H1 (cell line): Measurements from ENCODE around the gene AGER. TPM values are rescaled to one million over a fixed set of nuclear protein-coding genes. Genes with fewer than 3 reads are reported as not detected.

Experiments used
- CTCF ChIA-PET: fragments of 300-600 bp; sonication (Branson Sonifier 250); formaldehyde crosslinking; loops from one replicate; lab custom pipeline; 2021; ENCODE audit not compliant: partially characterized antibody; lab: Charles Lee
- POLR2A ChIA-PET: fragments of 300-600 bp; sonication (Branson Sonifier 250); formaldehyde crosslinking; loops from one replicate; lab custom pipeline; 2021; ENCODE audit warnings: inconsistent platforms; ENCODE audit not compliant: partially characterized antibody; lab: Charles Lee
- DNase-seq, 2 experiments: peaks; one replicate each; pipeline versions ENCODE4 v3.0.0 to v3.0.0-alpha.2; 2010 to 2022; ENCODE audit warnings: low spot score in 2 of 2, low read depth in 1 of 2, mixed read lengths in 1 of 2
- FAIRE-seq: peaks from 2 replicates; lab custom pipeline; 2011; peaks lifted over from hg19 to GRCh38; lab: Jason Lieb, UNC
- H2AFZ ChIP-seq: 2 replicates; pipeline ENCODE4 v1.8.1; 2012; ENCODE audit warnings: low read length, inconsistent platforms
- H2AK5ac ChIP-seq: 2 replicates; pipeline ENCODE4 v1.6.1; 2013; ENCODE audit warnings: low read depth, low read length
- H2BK120ac ChIP-seq: replicated peaks from 2 replicates; pipeline ENCODE3; 2013; ENCODE audit warnings: low read depth, low read length, inconsistent platforms
- H2BK12ac ChIP-seq: 2 replicates; pipeline ENCODE4 v1.6.1; 2013; ENCODE audit warnings: low read depth, low read length
- H2BK15ac ChIP-seq: 2 replicates; pipeline ENCODE4 v1.6.1; 2013; ENCODE audit warnings: low read length
- H2BK20ac ChIP-seq: 2 replicates; pipeline ENCODE4 v1.6.1; 2013; ENCODE audit warnings: low read length
- H2BK5ac ChIP-seq: 2 replicates; pipeline ENCODE4 v1.6.1; 2013; ENCODE audit warnings: low read depth, low read length
- H3K14ac ChIP-seq: 2 replicates; pipeline ENCODE4 v1.6.1; 2013; ENCODE audit warnings: inconsistent platforms; ENCODE audit not compliant: insufficient read length
- H3K18ac ChIP-seq: 2 replicates; pipeline ENCODE4 v1.6.1; 2013; ENCODE audit warnings: low read length; ENCODE audit errors: extremely low read depth
- H3K23ac ChIP-seq: 2 replicates; pipeline ENCODE4 v1.6.1; 2013; ENCODE audit warnings: inconsistent platforms; ENCODE audit not compliant: insufficient read length
- H3K23me2 ChIP-seq: 2 replicates; pipeline ENCODE4 v1.6.1; 2013; ENCODE audit warnings: low read depth, low read length
- H3K27ac ChIP-seq: 2 replicates; pipeline ENCODE4 v1.6.1; 2011; ENCODE audit warnings: low read depth, low read length, inconsistent platforms
- H3K27me3 ChIP-seq, 4 experiments: replicated peaks in 1 of 4; 1 replicate in 1 of 4; 2 replicates in 3 of 4; pipeline versions ENCODE4 v1.6.1 to v1.8.1; 2011 to 2013; ENCODE audit warnings: low read length in 3 of 4, mild to moderate bottlenecking in 3 of 4, inconsistent platforms in 2 of 4, mixed read lengths in 2 of 4, moderate library complexity in 1 of 4; ENCODE audit not compliant: control insufficient read depth in 3 of 4, insufficient read depth in 3 of 4; ENCODE audit errors: extremely low read depth in 1 of 4
- H3K36me3 ChIP-seq, 4 experiments: 2 replicates each; pipeline versions ENCODE4 v1.6.1 to v1.8.1; 2011 to 2013; ENCODE audit warnings: mild to moderate bottlenecking in 4 of 4, low read length in 3 of 4, moderate library complexity in 2 of 4, control low read depth in 1 of 4, inconsistent platforms in 1 of 4; ENCODE audit not compliant: insufficient read depth in 4 of 4, control insufficient read depth in 2 of 4
- H3K4ac ChIP-seq: replicated peaks from 2 replicates; pipeline ENCODE3; 2013; ENCODE audit warnings: low read length, low read depth, mixed read lengths, inconsistent platforms; ENCODE audit not compliant: insufficient read length
- H3K4me1 ChIP-seq, 4 experiments: replicated peaks in 1 of 4; 1 replicate in 1 of 4; 2 replicates in 3 of 4; pipeline versions ENCODE4 v1.6.1 to v1.8.1; 2011 to 2013; ENCODE audit warnings: low read length in 3 of 4, inconsistent platforms in 2 of 4, mixed read lengths in 1 of 4; ENCODE audit not compliant: insufficient read depth in 4 of 4, control insufficient read depth in 3 of 4
- H3K4me2 ChIP-seq, 2 experiments: 2 replicates each; pipeline versions ENCODE4 v1.6.1 to v1.8.1; 2011 to 2013; ENCODE audit warnings: low read depth in 2 of 2, low read length in 2 of 2, control low read depth in 1 of 2, inconsistent platforms in 1 of 2, mild to moderate bottlenecking in 1 of 2; ENCODE audit not compliant: insufficient read depth in 1 of 2
- H3K4me3 ChIP-seq, 4 experiments: fragments of 200-600, 300-600 bp in 1 of 4; sonication (generic), shearing (Covaris generic), sonication (Bioruptor Twin) in 1 of 4; 2 replicates each; pipeline versions ENCODE4 v1.5.1 to v1.8.1; 2011 to 2016; ENCODE audit warnings: low read length in 4 of 4, low read depth in 3 of 4, control low read depth in 2 of 4, inconsistent platforms in 2 of 4, mild to moderate bottlenecking in 2 of 4, mixed read lengths in 1 of 4, moderate library complexity in 1 of 4; ENCODE audit not compliant: insufficient read depth in 2 of 4; ENCODE audit errors: extremely low read depth in 1 of 4
- H3K56ac ChIP-seq: replicated peaks from 2 replicates; pipeline ENCODE3; 2013; ENCODE audit warnings: low read depth, mild to moderate bottlenecking, mixed read lengths, low read length, inconsistent platforms; ENCODE audit not compliant: insufficient read length
- H3K79me1 ChIP-seq: 2 replicates; pipeline ENCODE4 v1.6.1; 2013; ENCODE audit warnings: low read depth, low read length, control low read depth
- H3K79me2 ChIP-seq, 2 experiments: 2 replicates each; pipeline versions ENCODE4 v1.6.1 to v1.8.1; 2012 to 2013; ENCODE audit warnings: low read length in 2 of 2, mild to moderate bottlenecking in 2 of 2, inconsistent platforms in 1 of 2; ENCODE audit not compliant: insufficient read depth in 2 of 2, control insufficient read depth in 1 of 2
- H3K9ac ChIP-seq, 4 experiments: replicated peaks in 1 of 4; 1 replicate in 1 of 4; 2 replicates in 3 of 4; pipeline versions ENCODE4 v1.6.1 to v1.8.1; 2011 to 2013; ENCODE audit warnings: low read depth in 3 of 4, low read length in 3 of 4, control low read depth in 2 of 4, mild to moderate bottlenecking in 2 of 4, moderate library complexity in 2 of 4, inconsistent platforms in 1 of 4; ENCODE audit errors: extremely low read depth in 1 of 4
- H3K9me3 ChIP-seq, 2 experiments: 2 replicates each; pipeline versions ENCODE4 v1.6.1 to v1.8.1; 2012 to 2013; ENCODE audit warnings: mild to moderate bottlenecking in 2 of 2, moderate library complexity in 2 of 2, control low read depth in 1 of 2, inconsistent platforms in 1 of 2, low read depth in 1 of 2, low read length in 1 of 2, mixed read lengths in 1 of 2; ENCODE audit not compliant: insufficient read depth in 2 of 2
- H4K20me1 ChIP-seq, 2 experiments: replicated peaks in 1 of 2; 2 replicates each; pipeline versions ENCODE3 to v1.8.1; 2011 to 2013; ENCODE audit warnings: inconsistent platforms in 2 of 2, low read length in 2 of 2, mild to moderate bottlenecking in 1 of 2; ENCODE audit not compliant: insufficient read depth in 2 of 2, control insufficient read depth in 1 of 2
- H4K5ac ChIP-seq: 2 replicates; pipeline ENCODE4 v1.6.1; 2013; ENCODE audit warnings: low read length, low read depth, mixed read lengths, inconsistent platforms; ENCODE audit not compliant: insufficient read length
- H4K8ac ChIP-seq: 2 replicates; pipeline ENCODE4 v1.8.0; 2013; ENCODE audit warnings: mild to moderate bottlenecking, moderate library complexity, low read length, inconsistent platforms; ENCODE audit not compliant: insufficient read depth; ENCODE audit errors: extremely low read depth
- H4K91ac ChIP-seq: replicated peaks from 2 replicates; pipeline ENCODE3; 2013; ENCODE audit warnings: low read length, mixed read lengths, inconsistent platforms; ENCODE audit not compliant: insufficient read length
- CTCF ChIP-seq, 3 experiments: IDR thresholded peaks; 1 replicate in 2 of 3; 2 replicates in 1 of 3; pipeline versions ENCODE4 v1.5.1 to v1.6.1; 2011; ENCODE audit warnings: low read length in 3 of 3, mild to moderate bottlenecking in 3 of 3, inconsistent platforms in 2 of 3, low read depth in 1 of 3, moderate library complexity in 1 of 3; ENCODE audit not compliant: insufficient read depth in 1 of 3; ENCODE audit errors: control extremely low read depth in 1 of 3
- KDM4A ChIP-seq: IDR thresholded peaks from one replicate; pipeline ENCODE4 v1.7.1; 2012; ENCODE audit warnings: low read depth, mild to moderate bottlenecking, moderate library complexity, low read length, inconsistent platforms; ENCODE audit not compliant: severe bottlenecking
- POLR2A ChIP-seq, 2 experiments: IDR thresholded peaks; 1 replicate in 1 of 2; 2 replicates in 1 of 2; pipeline ENCODE4 v1.6.1; 2011; ENCODE audit warnings: low read depth in 2 of 2, low read length in 2 of 2, mild to moderate bottlenecking in 2 of 2; ENCODE audit errors: control extremely low read depth in 1 of 2
- RXRA ChIP-seq: IDR thresholded peaks from 2 replicates; pipeline ENCODE4 v1.6.1; 2011; ENCODE audit warnings: low read depth, mild to moderate bottlenecking, low read length, moderate library complexity; ENCODE audit not compliant: insufficient read depth
- SAP30 ChIP-seq: fragments of 300-600 bp; sonication (generic); IDR thresholded peaks from 2 replicates; pipeline ENCODE4 v1.7.1; 2012; ENCODE audit warnings: low read length, moderate library complexity, mild to moderate bottlenecking, inconsistent platforms; ENCODE audit not compliant: insufficient read depth, insufficient replicate concordance
- TCF12 ChIP-seq: IDR thresholded peaks from 2 replicates; pipeline ENCODE4 v1.6.1; 2011; ENCODE audit warnings: low read depth, mild to moderate bottlenecking, low read length
- ZNF274 ChIP-seq: IDR thresholded peaks from 2 replicates; pipeline ENCODE4 v1.7.0; 2012; ENCODE audit warnings: low read length, borderline replicate concordance; ENCODE audit errors: extremely low read depth
- WGBS, 2 experiments: shearing (Covaris generic) in 1 of 2; methylation state at CpG; one replicate each; pipeline versions ENCODE4 v1.1.6 to v1.1.7; 2013 to 2015; ENCODE audit warnings: low lambda C conversion rate in 2 of 2, mixed read lengths in 2 of 2, inconsistent platforms in 1 of 2, low coverage in 1 of 2, missing lambda C conversion rate in 1 of 2; ENCODE audit not compliant: insufficient replicate concordance in 2 of 2, insufficient coverage in 1 of 2, insufficient read length in 1 of 2; ENCODE audit errors: extremely low coverage in 1 of 2, missing lambda C conversion rate in 1 of 2; 5-methylcytosine and 5-hydroxymethylcytosine counted together
- polyA plus RNA-seq, 7 experiments: library from polyadenylated mRNA; depleted of rRNA in 3 of 7; stranded (reverse) in 5 of 7; unstranded in 2 of 7; fragments of >200 nt in 5 of 7; fragments of 200-250 nt in 2 of 7; gene quantifications; 1 replicate in 5 of 7; 2 replicates in 1 of 7; 4 replicates in 1 of 7; pipeline versions ENCODE4 v1.2.1 to v1.2.3, GENCODE V29; 2011 to 2013; ENCODE audit warnings: missing spikeins in 2 of 7, mixed read lengths in 2 of 7
- total RNA-seq: library from RNA; stranded (reverse); fragmentation: NEBNext Ultra II Directional; extraction: Animal tissue kit (Norgen Biotek cat#: 25700); gene quantifications from 2 replicates; pipeline ENCODE4 v1.2.1, GENCODE V29; 2021

The AGER gene
- total and polyA plus RNA-seq, 2 of the 8 experiments (the other 6 are each of a cell fraction or from before 2014, with no cell fraction given) = 3.8 to 10.9 TPM

DNA sequence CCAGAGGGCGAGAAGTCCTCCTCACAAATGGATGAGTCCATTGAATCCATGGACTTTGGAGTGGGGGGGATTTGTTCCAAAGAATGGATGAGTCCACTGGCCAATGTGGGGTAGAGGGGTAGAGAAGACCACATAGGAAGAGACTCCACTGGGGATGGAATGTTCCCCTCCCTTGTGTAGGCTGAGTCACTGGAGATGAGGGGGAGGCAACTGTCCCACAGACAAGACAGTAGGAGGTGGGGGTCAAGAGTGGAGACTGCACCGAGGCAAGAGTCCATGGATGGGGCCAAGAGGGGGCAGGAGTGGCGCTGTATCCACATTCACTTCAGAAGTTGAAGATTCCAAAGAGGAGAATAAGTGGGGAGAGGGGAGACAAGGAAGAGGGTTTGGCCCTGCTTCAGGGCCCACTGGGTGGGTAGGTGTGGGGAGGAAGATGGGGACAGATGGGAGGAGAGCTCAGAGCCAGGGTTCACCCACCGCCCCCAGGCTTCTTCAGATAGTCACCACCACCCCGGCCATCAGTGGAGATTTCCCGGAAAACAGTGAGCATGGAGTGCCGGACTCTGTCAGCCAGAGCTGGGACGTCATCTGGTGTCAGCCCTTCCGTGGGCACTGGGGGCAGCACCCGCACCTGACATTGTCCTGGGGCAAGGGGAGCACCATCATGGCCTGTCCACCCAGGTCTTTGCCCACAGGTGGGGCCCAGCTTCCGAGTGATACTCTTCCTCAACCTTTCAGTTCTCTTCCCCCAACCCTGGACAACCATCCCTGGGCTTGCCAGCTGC is 15.1 kb downstream of the AGER start:
- CTCF ChIA-PET = interaction anchor here (0.6 to 6.7 kb wide), 10 partner anchors 12 to 355 kb away, joined by 3 to 72 read pairs (median 4); partner anchors contain the start of genes GPSM3 and PRRT1
- Histone ChIP-seq H4K5ac (no peak overlapping the region), H3K4ac (no peak overlapping the region), H3K27me3 (no peaks in the 10 kb centered on the region), H2BK12ac (no peak overlapping the region), H3K4me2 (no peak overlapping the region), H4K8ac (no peak overlapping the region), H2BK15ac (no peak overlapping the region), H3K27ac (no peak overlapping the region), H3K9ac (no peak overlapping the region), H2BK5ac (no peak overlapping the region), H4K20me1 (peaks cover 2 to 7% of the 10 kb centered on the region in 2 experiments), H2BK120ac (no peak overlapping the region), H3K23me2 (no peaks in the 10 kb centered on the region), H2AK5ac (no peak overlapping the region), H3K79me1 (no peaks in the 10 kb centered on the region; the same call in 1 of the 2 replicates), H3K36me3 (peaks cover 4 to 41% (median 30%) of the 10 kb centered on the region in 4 experiments), H3K4me1 (peaks cover 1 to 12% (median 6%) of the 10 kb centered on the region in 4 experiments; a peak in 5 of 7 replicates), H3K79me2 (peaks cover 2 to 20% of the 10 kb centered on the region in 2 experiments), H3K56ac (no peak overlapping the region), H3K9me3 (no peaks in the 10 kb centered on the region), H2BK20ac (no peak overlapping the region), H3K4me3 (no peak overlapping the region), H2AFZ (no peak overlapping the region), H3K18ac (no peak overlapping the region), H3K14ac (no peak overlapping the region), H4K91ac (no peak overlapping the region), H3K23ac (no peak overlapping the region)
- 85% methylated on average over 10 of the region's 11 CpGs; no CpG with 5 or more reads in 1 of the 2 experiments for WGBS, 2 experiments
- FAIRE-seq = no peak
- TF ChIP-seq RXRA = no peak
- TF ChIP-seq SAP30 = no peak
- TF ChIP-seq KDM4A = no peak
- no peak for TF ChIP-seq TCF12
- TF ChIP-seq ZNF274 = no peak
- peak in 1 of 2 experiments; percentile 26; a peak in 1 of 3 replicates for TF ChIP-seq POLR2A (IDR thresholded peaks at IDR 0.05; ENCODE audit: control extremely low read depth in 1 of 2, low read depth in 2 of 2, low read length in 2 of 2)
- peak in 2 of 3 experiments; percentile 9 to 19; a peak in 1 of 4 replicates for TF ChIP-seq CTCF (IDR thresholded peaks at IDR 0.05; ENCODE audit: control extremely low read depth in 1 of 3, insufficient read depth in 1 of 3, low read depth in 1 of 3, low read length in 3 of 3)
- DNase-seq = no peak
- POLR2A ChIA-PET = interaction anchor here (0.6 to 6.8 kb wide), 12 partner anchors 8 to 122 kb away, joined by 3 to 49 read pairs (median 3); partner anchors contain the start of genes AGPAT1, ATF6B, FKBPL and PRRT1
